ENCODE measurements around the gene ADAMTS13. TPM values are rescaled to one million over a fixed set of nuclear protein-coding genes. Genes with fewer than 3 reads are reported as not detected.

The ADAMTS13 gene
- total and polyA plus RNA-seq, 9 of the 15 experiments (the other 6 are each of a cell fraction or from before 2014, with no cell fraction given): 0.03 to 0.20 (median 0.04) TPM; not detected in 4

- TF ChIP-seq REST (IDR thresholded peaks at IDR 0.05; ENCODE audit: borderline replicate concordance) (no peak), REST (CRISPR knock-in tag; IDR thresholded peaks at IDR 0.05; ENCODE audit: low read depth) (peak; percentile 39; the same call in 1 of the 2 replicates), THAP12 (CRISPR knock-in tag; IDR thresholded peaks at IDR 0.05) (no peak; the same call in 1 of the 2 replicates), BRD9 (IDR thresholded peaks at IDR 0.05; ENCODE audit: low read depth, partially characterized antibody) (peak; percentile 72), ZNF197 (CRISPR knock-in tag; IDR thresholded peaks at IDR 0.05; ENCODE audit: low read depth) (no peak), RNF2 (IDR thresholded peaks at IDR 0.05) (peak; percentile 82), MCM5 (IDR thresholded peaks at IDR 0.05; ENCODE audit: low read depth) (no peak), SIN3B (IDR thresholded peaks at IDR 0.05; ENCODE audit: low read depth) (peak; percentile 94), ZNF311 (CRISPR knock-in tag; IDR thresholded peaks at IDR 0.05) (no peak), SIX5 (IDR thresholded peaks at IDR 0.05; ENCODE audit: borderline replicate concordance in 1 of 2, insufficient read depth in 1 of 2, low read depth in 1 of 2, low read length in 2 of 2) (peak; percentile 37 to 43; a peak in 3 of 4 replicates), TEAD2 (tag; IDR thresholded peaks at IDR 0.05) (no peak), NCOA6 (IDR thresholded peaks at IDR 0.05) (no peak), CEBPZ (IDR thresholded peaks at IDR 0.05; ENCODE audit: borderline replicate concordance, low read depth, low read length) (no peak)
These were observed 4.4 kb upstream of the ADAMTS13 start, which contains the start of gene REXO4 (continued) for GRCh38 chr9:133417541-133418461.
